ENCODE results near the gene RBM26.

Gene RBM26

DNA sequence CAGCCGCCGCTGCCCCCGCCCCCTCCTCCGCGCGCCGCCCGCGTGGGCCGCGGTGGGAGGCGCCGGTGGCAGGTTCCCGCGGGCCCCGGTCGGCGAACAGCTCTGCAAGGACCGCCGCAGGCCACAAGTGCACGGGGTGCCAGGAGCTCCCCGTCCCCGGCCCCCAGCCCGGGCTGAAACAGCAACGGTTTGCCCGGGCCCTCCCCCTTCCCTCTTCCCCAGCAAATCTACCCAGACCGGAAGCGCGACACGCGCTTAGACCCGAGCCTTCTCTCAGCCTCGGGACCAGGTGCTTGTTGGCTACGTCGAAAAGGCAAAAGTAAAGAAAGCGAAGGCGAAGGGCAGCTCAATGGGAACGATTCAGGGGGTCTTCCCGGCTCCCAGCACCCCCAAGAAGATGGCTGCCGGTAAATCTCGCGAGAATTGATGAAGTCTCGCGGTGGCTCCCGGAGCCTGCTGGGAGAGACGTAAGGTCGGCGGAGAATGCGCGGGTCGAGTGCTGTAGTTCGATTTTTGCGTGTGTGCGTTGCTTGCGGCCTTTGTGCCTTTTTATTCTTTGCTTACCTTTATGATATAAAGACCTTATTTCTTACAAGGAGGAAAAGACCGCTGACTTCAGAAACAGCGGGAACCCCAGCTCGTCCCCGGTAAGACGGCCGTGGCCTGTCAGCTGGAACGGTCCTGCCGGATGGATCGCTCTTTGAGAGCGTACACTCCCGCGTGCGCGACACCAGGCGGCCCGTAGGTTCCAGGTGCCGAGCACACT lies at the start of gene RBM26:
Gene RBM26, minus strand, starts transcription at position 425 of the 766 bp plus-strand sequence. CDS start 481 bp downstream, outside the sequence.
- TF ChIP-seq, protein P1, sequence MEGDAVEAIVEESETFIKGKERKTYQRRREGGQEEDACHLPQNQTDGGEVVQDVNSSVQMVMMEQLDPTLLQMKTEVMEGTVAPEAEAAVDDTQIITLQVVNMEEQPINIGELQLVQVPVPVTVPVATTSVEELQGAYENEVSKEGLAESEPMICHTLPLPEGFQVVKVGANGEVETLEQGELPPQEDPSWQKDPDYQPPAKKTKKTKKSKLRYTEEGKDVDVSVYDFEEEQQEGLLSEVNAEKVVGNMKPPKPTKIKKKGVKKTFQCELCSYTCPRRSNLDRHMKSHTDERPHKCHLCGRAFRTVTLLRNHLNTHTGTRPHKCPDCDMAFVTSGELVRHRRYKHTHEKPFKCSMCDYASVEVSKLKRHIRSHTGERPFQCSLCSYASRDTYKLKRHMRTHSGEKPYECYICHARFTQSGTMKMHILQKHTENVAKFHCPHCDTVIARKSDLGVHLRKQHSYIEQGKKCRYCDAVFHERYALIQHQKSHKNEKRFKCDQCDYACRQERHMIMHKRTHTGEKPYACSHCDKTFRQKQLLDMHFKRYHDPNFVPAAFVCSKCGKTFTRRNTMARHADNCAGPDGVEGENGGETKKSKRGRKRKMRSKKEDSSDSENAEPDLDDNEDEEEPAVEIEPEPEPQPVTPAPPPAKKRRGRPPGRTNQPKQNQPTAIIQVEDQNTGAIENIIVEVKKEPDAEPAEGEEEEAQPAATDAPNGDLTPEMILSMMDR (IDR thresholded peaks at IDR 0.05; ENCODE audit: low read depth, low read length, missing control alignments) = no peak
- peak within 1 kb of the TSS; percentile 82 for H3K4me3 ChIP-seq (replicated peaks; ENCODE audit: low read depth, low read length)
- peak; percentile 89 for DNase-seq (ENCODE audit: extremely low read depth, low read depth)

DNA sequence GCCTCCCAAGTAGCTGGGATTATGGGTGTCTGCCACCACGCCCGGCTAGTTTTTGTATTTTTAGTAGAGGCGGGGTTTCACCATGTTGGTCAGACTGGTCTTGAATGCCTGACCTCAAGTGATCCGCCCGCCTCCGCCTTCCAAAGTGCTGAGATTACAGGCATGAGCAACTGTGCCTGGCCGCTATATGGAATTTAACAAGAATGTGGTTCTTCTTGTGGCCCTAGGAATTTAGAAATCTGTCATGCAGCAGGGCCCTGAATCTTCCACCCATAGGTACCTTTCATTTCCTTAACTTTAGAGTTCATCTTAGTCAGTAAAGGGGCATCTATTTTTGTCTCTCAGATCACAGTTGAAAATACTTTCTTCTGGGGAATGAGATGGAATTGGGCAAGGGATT lies 49.3 kb upstream of the RBM26 start:
- H3K4me3 ChIP-seq (replicated peaks; ENCODE audit: low read depth, low read length) = no peak overlapping the region
- DNase-seq (ENCODE audit: extremely low read depth, low read depth) = no peak
- TF ChIP-seq, protein P1 (IDR thresholded peaks at IDR 0.05; ENCODE audit: low read depth, low read length, missing control alignments) = no peak

GRCh38 chr13:79452239-79452913 lies 46.3 kb upstream of the RBM26 start:
- DNase-seq (ENCODE audit: extremely low read depth, low read depth) = no peak
- no peak overlapping the region for H3K4me3 ChIP-seq (replicated peaks; ENCODE audit: low read depth, low read length)
- TF ChIP-seq, protein P1 (IDR thresholded peaks at IDR 0.05; ENCODE audit: low read depth, low read length, missing control alignments) = no peak

- peak; percentile 81 for DNase-seq (ENCODE audit: extremely low read depth, low read depth)
- no peak overlapping the region for H3K4me3 ChIP-seq (replicated peaks; ENCODE audit: low read depth, low read length)
- TF ChIP-seq, protein P1 (IDR thresholded peaks at IDR 0.05; ENCODE audit: low read depth, low read length, missing control alignments) = no peak
Observed at GRCh38 chr13:79451500-79451962, 45.5 kb upstream of the RBM26 start.

- H3K4me3 ChIP-seq (replicated peaks; ENCODE audit: low read depth, low read length) = no peak overlapping the region
- DNase-seq (ENCODE audit: extremely low read depth, low read depth) = no peak
- TF ChIP-seq, protein P1 (IDR thresholded peaks at IDR 0.05; ENCODE audit: low read depth, low read length, missing control alignments) = no peak
Observed at GRCh38 chr13:79450110-79450509, 44.1 kb upstream of the RBM26 start.

GRCh38 chr13:79448413-79448812 lies 42.4 kb upstream of the RBM26 start:
- DNase-seq (ENCODE audit: extremely low read depth, low read depth) = no peak
- TF ChIP-seq, protein P1 (IDR thresholded peaks at IDR 0.05; ENCODE audit: low read depth, low read length, missing control alignments) = no peak
- no peak overlapping the region for H3K4me3 ChIP-seq (replicated peaks; ENCODE audit: low read depth, low read length)

Data from HFF-Myc (cell line).